IMR-90 (cell line): ENCODE data around the gene KRT76. TPM values are rescaled to one million over a fixed set of nuclear protein-coding genes. Genes with fewer than 3 reads are reported as not detected.

ENCODE experiments used
- ATAC-seq: fragments of 200-7000 bp; cut with Tn5 transposase; 2 replicates; pipeline ENCODE4 v1.9.1; 2020; ENCODE audit warnings: low read depth, mild to moderate bottlenecking, moderate library complexity
- BruUV-seq: library from RNA; stranded (reverse); fragments of 400-500 nt; replicated peaks from 2 replicates; lab custom pipeline; 2021; lab: Mats Ljungman, UMichigan
- CTCF ChIA-PET: fragments of 300-600 bp; formaldehyde crosslinking; extraction: SDS; loops from one replicate; lab custom pipeline; 2021; ENCODE audit warnings: antibody characterized with exemption; lab: Yijun Ruan, JAX
- POLR2A ChIA-PET: fragments of 300-600 bp; sonication (Branson Sonifier 250); formaldehyde crosslinking; loops from one replicate; lab custom pipeline; 2022; ENCODE audit warnings: antibody characterized with exemption; ENCODE audit not compliant: unreplicated experiment; lab: Charles Lee
- DNase-seq: peaks from one replicate; pipeline ENCODE4 v3.0.0; 2013
- H2AFZ ChIP-seq: replicated peaks from 2 replicates; pipeline ENCODE3; 2013; ENCODE audit warnings: low read length, mild to moderate bottlenecking; ENCODE audit not compliant: poor library complexity
- H2AK5ac ChIP-seq: 2 replicates; pipeline ENCODE4 v1.6.1; 2013; ENCODE audit warnings: low read depth, low read length, inconsistent platforms
- H2AK9ac ChIP-seq: replicated peaks from 2 replicates; pipeline ENCODE3; 2013; ENCODE audit warnings: mild to moderate bottlenecking, low read depth, low read length, moderate library complexity; ENCODE audit not compliant: poor library complexity
- H2BK120ac ChIP-seq: 2 replicates; pipeline ENCODE4 v1.6.1; 2013; ENCODE audit warnings: low read depth, low read length, inconsistent platforms
- H2BK15ac ChIP-seq: 3 replicates; pipeline ENCODE4 v1.6.1; 2013; ENCODE audit warnings: low read depth, low read length, inconsistent platforms
- H2BK20ac ChIP-seq: 2 replicates; pipeline ENCODE4 v1.6.1; 2013; ENCODE audit warnings: low read depth, mild to moderate bottlenecking, inconsistent platforms, low read length, moderate library complexity
- H2BK5ac ChIP-seq: 2 replicates; pipeline ENCODE4 v1.6.1; 2013; ENCODE audit warnings: mild to moderate bottlenecking, low read depth, low read length, inconsistent platforms; ENCODE audit not compliant: poor library complexity, severe bottlenecking
- H3K14ac ChIP-seq: replicated peaks from 2 replicates; pipeline ENCODE4 v1.6.1; 2013; ENCODE audit warnings: low read depth, low read length, inconsistent platforms
- H3K18ac ChIP-seq: 2 replicates; pipeline ENCODE4 v1.6.1; 2013; ENCODE audit warnings: low read depth, low read length, control low read depth
- H3K23ac ChIP-seq: 2 replicates; pipeline ENCODE4 v1.6.1; 2013; ENCODE audit warnings: low read depth, low read length, inconsistent platforms
- H3K27ac ChIP-seq: 2 replicates; pipeline ENCODE4 v1.5.1; 2013; ENCODE audit warnings: mild to moderate bottlenecking, control low read depth, low read length; ENCODE audit not compliant: insufficient read depth
- H3K27me3 ChIP-seq: 2 replicates; pipeline ENCODE4 v1.6.1; 2013; ENCODE audit warnings: low read length; ENCODE audit not compliant: control insufficient read depth, insufficient read depth
- H3K36me3 ChIP-seq: 2 replicates; pipeline ENCODE4 v1.6.1; 2013; ENCODE audit warnings: low read length, mixed read lengths; ENCODE audit not compliant: control insufficient read depth, insufficient read depth
- H3K4ac ChIP-seq: 2 replicates; pipeline ENCODE4 v1.6.1; 2013; ENCODE audit warnings: low read depth, low read length, inconsistent platforms
- H3K4me1 ChIP-seq: 2 replicates; pipeline ENCODE4 v1.6.1; 2013; ENCODE audit warnings: low read length, mixed read lengths; ENCODE audit not compliant: control insufficient read depth, insufficient read depth
- H3K4me2 ChIP-seq: 2 replicates; pipeline ENCODE4 v1.6.1; 2013; ENCODE audit warnings: low read depth, mild to moderate bottlenecking, control low read depth, low read length, moderate library complexity
- H3K4me3 ChIP-seq: 2 replicates; pipeline ENCODE4 v1.5.1; 2013; ENCODE audit warnings: low read depth, mild to moderate bottlenecking, control low read depth, low read length, moderate library complexity; ENCODE audit not compliant: insufficient read depth
- H3K56ac ChIP-seq: 2 replicates; pipeline ENCODE4 v1.6.1; 2013; ENCODE audit warnings: low read length, inconsistent platforms; ENCODE audit not compliant: insufficient read depth; ENCODE audit errors: extremely low read depth
- H3K79me1 ChIP-seq, 2 experiments: 2 replicates each; pipeline ENCODE4 v1.6.1; 2013; ENCODE audit warnings: low read length in 2 of 2, inconsistent platforms in 1 of 2, low read depth in 1 of 2
- H3K9ac ChIP-seq: 2 replicates; pipeline ENCODE4 v1.6.1; 2013; ENCODE audit warnings: low read depth, low read length, control low read depth
- H3K9me1 ChIP-seq: 2 replicates; pipeline ENCODE4 v1.6.1; 2013; ENCODE audit warnings: low read length, inconsistent platforms; ENCODE audit not compliant: insufficient read depth
- H3K9me3 ChIP-seq: 2 replicates; pipeline ENCODE4 v1.6.1; 2013; ENCODE audit warnings: low read length; ENCODE audit not compliant: control insufficient read depth, insufficient read depth
- H4K20me1 ChIP-seq: 2 replicates; pipeline ENCODE4 v1.6.1; 2013; ENCODE audit warnings: low read length, inconsistent platforms; ENCODE audit not compliant: insufficient read depth
- H4K5ac ChIP-seq: 2 replicates; pipeline ENCODE4 v1.6.1; 2013; ENCODE audit warnings: mild to moderate bottlenecking, low read depth, low read length, control low read depth
- H4K8ac ChIP-seq, 2 experiments: 2 replicates each; pipeline ENCODE4 v1.6.1; 2013; ENCODE audit warnings: low read depth in 2 of 2, low read length in 2 of 2, control low read depth in 1 of 2, inconsistent platforms in 1 of 2
- H4K91ac ChIP-seq: 2 replicates; pipeline ENCODE4 v1.6.1; 2013; ENCODE audit warnings: low read depth, low read length, inconsistent platforms; ENCODE audit not compliant: insufficient read depth
- CHD1 ChIP-seq: IDR thresholded peaks from 2 replicates; pipeline ENCODE4 v1.6.1; 2012; ENCODE audit warnings: low read depth, low read length, improper control_type of control experiment
- POLR2A ChIP-seq: IDR thresholded peaks from 2 replicates; pipeline ENCODE4 v1.6.1; 2012; ENCODE audit warnings: mild to moderate bottlenecking, low read depth, low read length
- RAD21 ChIP-seq: IDR thresholded peaks from 2 replicates; pipeline ENCODE4 v1.6.1; 2012; ENCODE audit warnings: low read length, improper control_type of control experiment
- RFX5 ChIP-seq: IDR thresholded peaks from 2 replicates; pipeline ENCODE4 v1.8.0; 2012; ENCODE audit warnings: low read depth, mild to moderate bottlenecking, low read length, moderate library complexity
- WGBS, 2 experiments: methylation state at CpG; one replicate each; pipeline versions ENCODE4 v1.1.5 to v1.1.7; 2013; ENCODE audit warnings: missing lambda C conversion rate in 2 of 2; ENCODE audit not compliant: insufficient read length in 1 of 2; ENCODE audit errors: extremely low coverage in 2 of 2; 5-methylcytosine and 5-hydroxymethylcytosine counted together
- dilution Hi-C: fragments of 300-500 bp; cut with HindIII; formaldehyde crosslinking; loops from one replicate; pipeline ENCODE4 v1.14.3; 2018; ENCODE audit warnings: low sequenced_read_pairs; ENCODE audit not compliant: unreplicated experiment
- in situ Hi-C: fragments of 300-500 bp; cut with MboI; formaldehyde crosslinking; loops from 3 replicates; pipeline ENCODE4 v1.14.3; 2019; ENCODE audit warnings: low sequenced_read_pairs, inconsistent platforms, mixed read lengths
- intact Hi-C: fragments of 100-400 bp; cut with micrococcal nuclease; formaldehyde crosslinking; loops from 2 replicates; pipeline ENCODE4 v1.10.0; 2022
- polyA plus RNA-seq, 3 experiments: library from polyadenylated mRNA; depleted of rRNA; stranded (reverse); fragments of >200 nt; gene quantifications; 2 replicates each; pipeline ENCODE4 v1.2.3, GENCODE V29; 2012; ENCODE audit warnings: low replicate concordance in 1 of 3
- total RNA-seq: library from RNA; depleted of rRNA; stranded (reverse); fragments of >200 nt; gene quantifications from 2 replicates; pipeline ENCODE4 v1.2.3, GENCODE V29; 2012

KRT76 gene
- total and polyA plus RNA-seq, 2 of the 4 experiments (the other 2 are of a cell fraction): not detected

DNA sequence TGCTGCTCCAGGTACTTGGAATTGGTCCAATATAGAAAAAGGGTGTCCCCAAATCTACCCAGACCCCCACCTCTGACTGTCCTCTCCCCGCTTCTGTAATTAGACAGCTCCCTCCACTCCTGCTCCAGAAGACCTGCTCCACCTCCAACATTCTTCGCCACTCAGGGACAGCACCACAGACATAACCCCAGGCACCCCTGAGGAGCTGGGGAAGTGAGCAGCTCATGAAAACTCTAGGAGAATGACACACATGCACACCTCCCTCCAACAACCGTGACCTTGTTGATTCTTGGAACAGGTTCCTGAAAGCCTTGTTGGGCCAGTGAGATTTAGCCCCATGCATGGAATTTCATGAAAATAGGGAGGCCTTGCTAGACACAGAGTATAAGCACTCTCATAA is 28.6 kb upstream of the KRT76 start:
- Histone ChIP-seq H4K5ac (no peak overlapping the region), H3K4me2 (no peak overlapping the region), H3K4me1 (no peaks in the 10 kb centered on the region), H2AFZ (no peak overlapping the region), H4K91ac (no peak overlapping the region), H3K27me3 (peaks cover 36% of the 10 kb centered on the region), H2BK120ac (no peak overlapping the region), H3K18ac (no peak overlapping the region), H3K4me3 (no peak overlapping the region), H2AK9ac (no peak overlapping the region), H3K14ac (no peak overlapping the region), H3K23ac (no peak overlapping the region), H3K9me3 (no peaks in the 10 kb centered on the region), H3K36me3 (no peaks in the 10 kb centered on the region), H3K79me1 (no peaks in the 10 kb centered on the region), H3K27ac (no peak overlapping the region), H3K4ac (no peak overlapping the region), H4K20me1 (no peaks in the 10 kb centered on the region), H2BK20ac (no peak overlapping the region), H4K8ac (no peak overlapping the region), H3K56ac (no peak overlapping the region), H3K9ac (no peak overlapping the region), H3K9me1 (no peaks in the 10 kb centered on the region), H2BK5ac (no peak overlapping the region), H2BK15ac (no peak overlapping the region), H2AK5ac (no peak overlapping the region)
- in situ Hi-C loops: no loop called here
- ATAC-seq (no peak), DNase-seq (no peak)
- TF ChIP-seq RFX5 (no peak), RAD21 (no peak), CHD1 (no peak), POLR2A (no peak)
- CTCF ChIA-PET: interaction anchor here (1.0 kb wide), 1 partner anchor 60 kb away, joined by 4 read pairs; no protein-coding TSS in a partner anchor
- dilution Hi-C loops: no loop called here
- 83% methylated on average over 1 of the region's 3 CpGs; no CpG with 5 or more reads in 1 of the 2 experiments for WGBS, 2 experiments
- POLR2A ChIA-PET: no interaction called here
- BruUV-seq: no TSS peak
- intact Hi-C loops: no loop called here
